Uterus (tissue), 2 donors: ENCODE measurements around the gene DYNLT2.

ENCODE experiments used
- POLR2A ChIP-seq, 2 donors: fragments of 450-650 bp; IDR thresholded peaks; one replicate each; pipeline ENCODE4 v1.6.1; 2016; ENCODE audit warnings: antibody characterized with exemption in 2 of 2, mild to moderate bottlenecking in 1 of 2, moderate library complexity in 1 of 2
- TF ChIP-seq, protein P1 (sequence below), 4 experiments: fragments of 200-600 bp in 2 of 4; fragments of 450-650 bp in 2 of 4; sonication (generic) in 2 of 4; IDR thresholded peaks; one replicate each; pipeline ENCODE4 v1.5.1; 2016 to 2019; ENCODE audit warnings: antibody characterized with exemption in 4 of 4, mild to moderate bottlenecking in 2 of 4, moderate library complexity in 1 of 4

DNA sequence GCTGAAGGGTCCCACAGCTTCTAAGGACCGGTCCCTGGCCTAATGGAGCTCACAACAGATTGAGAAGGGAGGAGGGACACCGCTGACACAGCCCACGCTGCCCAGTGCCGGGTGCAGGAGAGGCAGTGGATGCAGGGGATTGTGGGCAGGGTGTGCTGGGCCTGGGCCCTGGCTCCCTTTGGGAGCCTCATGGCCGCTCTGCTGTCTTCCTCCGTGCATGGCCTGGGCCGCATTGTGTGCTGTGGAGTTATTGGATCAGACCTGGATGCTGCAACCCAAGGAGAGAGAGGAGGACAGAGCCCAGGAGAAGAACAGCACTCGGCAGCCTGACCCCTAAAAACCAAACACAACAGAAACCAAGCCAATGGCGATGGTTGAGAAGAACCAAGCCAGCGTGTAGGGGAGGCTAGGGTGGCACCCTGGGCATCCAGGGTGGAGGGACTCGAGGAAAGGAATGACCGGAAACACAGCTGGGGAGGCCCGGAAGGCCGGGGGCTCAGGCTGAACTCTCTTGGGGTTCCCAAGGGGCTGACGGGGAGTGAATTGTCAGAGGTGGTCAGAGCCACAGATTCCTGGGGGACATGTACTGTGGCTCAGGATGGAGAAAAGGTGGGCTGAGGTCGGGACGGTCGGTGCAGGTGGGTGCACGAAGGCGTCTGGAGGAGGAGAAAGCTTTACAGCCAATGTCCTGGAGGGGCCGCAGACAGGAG, 41.1 kb upstream of the DYNLT2 start:
- TF ChIP-seq, protein P1, sequence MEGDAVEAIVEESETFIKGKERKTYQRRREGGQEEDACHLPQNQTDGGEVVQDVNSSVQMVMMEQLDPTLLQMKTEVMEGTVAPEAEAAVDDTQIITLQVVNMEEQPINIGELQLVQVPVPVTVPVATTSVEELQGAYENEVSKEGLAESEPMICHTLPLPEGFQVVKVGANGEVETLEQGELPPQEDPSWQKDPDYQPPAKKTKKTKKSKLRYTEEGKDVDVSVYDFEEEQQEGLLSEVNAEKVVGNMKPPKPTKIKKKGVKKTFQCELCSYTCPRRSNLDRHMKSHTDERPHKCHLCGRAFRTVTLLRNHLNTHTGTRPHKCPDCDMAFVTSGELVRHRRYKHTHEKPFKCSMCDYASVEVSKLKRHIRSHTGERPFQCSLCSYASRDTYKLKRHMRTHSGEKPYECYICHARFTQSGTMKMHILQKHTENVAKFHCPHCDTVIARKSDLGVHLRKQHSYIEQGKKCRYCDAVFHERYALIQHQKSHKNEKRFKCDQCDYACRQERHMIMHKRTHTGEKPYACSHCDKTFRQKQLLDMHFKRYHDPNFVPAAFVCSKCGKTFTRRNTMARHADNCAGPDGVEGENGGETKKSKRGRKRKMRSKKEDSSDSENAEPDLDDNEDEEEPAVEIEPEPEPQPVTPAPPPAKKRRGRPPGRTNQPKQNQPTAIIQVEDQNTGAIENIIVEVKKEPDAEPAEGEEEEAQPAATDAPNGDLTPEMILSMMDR (IDR thresholded peaks at IDR 0.05): no peak
- no peak for TF ChIP-seq POLR2A (IDR thresholded peaks at IDR 0.05)
